Epithelial cell of proximal tubule (primary cell): ENCODE results near the gene AXIN2. TPM values are rescaled to one million over a fixed set of nuclear protein-coding genes. Genes with fewer than 3 reads are reported as not detected.

ENCODE experiments used
- DNase-seq: peaks from one replicate; pipeline ENCODE4 v3.0.0-alpha.2; 2011; ENCODE audit warnings: low read depth
- H3K4me3 ChIP-seq: 2 replicates; pipeline ENCODE4 v1.5.1; 2011; ENCODE audit warnings: low read depth, mild to moderate bottlenecking, low read length
- total RNA-seq: library from RNA; depleted of rRNA; stranded (reverse); fragments of >200 nt; gene quantifications from 2 replicates; pipeline ENCODE4 v1.2.3, GENCODE V29; 2015
- TF ChIP-seq, protein P1 (sequence below): conservative IDR thresholded peaks from 2 replicates; pipeline ENCODE4 v1.5.1; 2012; ENCODE audit warnings: low read depth, mild to moderate bottlenecking, low read length

AXIN2 gene
- total RNA-seq, 1 donor from 2014 or later, result 1.8 TPM

DNA sequence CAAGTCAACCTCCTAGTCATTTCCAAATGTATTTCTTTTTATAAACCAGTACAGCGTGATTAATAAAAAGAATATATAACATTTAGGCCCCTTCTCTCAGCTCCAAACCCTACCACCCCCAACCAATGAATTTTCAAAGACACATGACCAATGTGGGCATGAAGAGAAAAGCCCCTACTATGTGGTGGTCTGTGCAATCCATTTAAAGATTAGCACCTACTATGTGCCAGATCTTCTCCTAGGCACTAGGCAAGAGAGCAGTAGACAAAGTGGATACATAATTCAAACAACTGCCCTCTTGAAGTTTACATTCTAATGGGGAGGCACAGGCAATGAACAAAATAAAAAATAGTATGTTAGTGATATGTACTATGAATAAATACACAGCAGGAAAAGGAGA lies 19.4 kb downstream of the AXIN2 start:
- TF ChIP-seq, protein P1, sequence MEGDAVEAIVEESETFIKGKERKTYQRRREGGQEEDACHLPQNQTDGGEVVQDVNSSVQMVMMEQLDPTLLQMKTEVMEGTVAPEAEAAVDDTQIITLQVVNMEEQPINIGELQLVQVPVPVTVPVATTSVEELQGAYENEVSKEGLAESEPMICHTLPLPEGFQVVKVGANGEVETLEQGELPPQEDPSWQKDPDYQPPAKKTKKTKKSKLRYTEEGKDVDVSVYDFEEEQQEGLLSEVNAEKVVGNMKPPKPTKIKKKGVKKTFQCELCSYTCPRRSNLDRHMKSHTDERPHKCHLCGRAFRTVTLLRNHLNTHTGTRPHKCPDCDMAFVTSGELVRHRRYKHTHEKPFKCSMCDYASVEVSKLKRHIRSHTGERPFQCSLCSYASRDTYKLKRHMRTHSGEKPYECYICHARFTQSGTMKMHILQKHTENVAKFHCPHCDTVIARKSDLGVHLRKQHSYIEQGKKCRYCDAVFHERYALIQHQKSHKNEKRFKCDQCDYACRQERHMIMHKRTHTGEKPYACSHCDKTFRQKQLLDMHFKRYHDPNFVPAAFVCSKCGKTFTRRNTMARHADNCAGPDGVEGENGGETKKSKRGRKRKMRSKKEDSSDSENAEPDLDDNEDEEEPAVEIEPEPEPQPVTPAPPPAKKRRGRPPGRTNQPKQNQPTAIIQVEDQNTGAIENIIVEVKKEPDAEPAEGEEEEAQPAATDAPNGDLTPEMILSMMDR, result no peak
- no peak for DNase-seq
- no peak overlapping the region for H3K4me3 ChIP-seq

DNA sequence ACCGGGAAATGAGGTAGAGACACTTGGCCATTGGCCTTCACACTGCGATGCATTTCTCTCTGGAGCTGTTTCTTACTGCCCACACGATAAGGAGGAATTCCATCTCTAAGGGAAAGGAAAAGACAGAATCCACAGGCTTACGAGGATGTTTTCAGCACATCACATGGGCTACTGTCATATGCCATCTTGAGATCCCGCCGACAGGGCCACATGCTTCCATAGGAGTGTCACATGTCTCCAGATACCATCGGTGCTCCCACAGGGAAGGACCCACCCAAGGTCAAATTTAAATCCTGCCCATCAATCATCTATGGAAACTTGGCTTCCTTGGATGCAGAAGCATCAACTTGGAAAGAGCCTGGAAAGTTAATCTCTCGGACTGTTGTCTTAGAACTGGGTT lies 20.0 kb downstream of the AXIN2 start:
- TF ChIP-seq, protein P1, result no peak
- no peak overlapping the region for H3K4me3 ChIP-seq
- no peak for DNase-seq

DNA sequence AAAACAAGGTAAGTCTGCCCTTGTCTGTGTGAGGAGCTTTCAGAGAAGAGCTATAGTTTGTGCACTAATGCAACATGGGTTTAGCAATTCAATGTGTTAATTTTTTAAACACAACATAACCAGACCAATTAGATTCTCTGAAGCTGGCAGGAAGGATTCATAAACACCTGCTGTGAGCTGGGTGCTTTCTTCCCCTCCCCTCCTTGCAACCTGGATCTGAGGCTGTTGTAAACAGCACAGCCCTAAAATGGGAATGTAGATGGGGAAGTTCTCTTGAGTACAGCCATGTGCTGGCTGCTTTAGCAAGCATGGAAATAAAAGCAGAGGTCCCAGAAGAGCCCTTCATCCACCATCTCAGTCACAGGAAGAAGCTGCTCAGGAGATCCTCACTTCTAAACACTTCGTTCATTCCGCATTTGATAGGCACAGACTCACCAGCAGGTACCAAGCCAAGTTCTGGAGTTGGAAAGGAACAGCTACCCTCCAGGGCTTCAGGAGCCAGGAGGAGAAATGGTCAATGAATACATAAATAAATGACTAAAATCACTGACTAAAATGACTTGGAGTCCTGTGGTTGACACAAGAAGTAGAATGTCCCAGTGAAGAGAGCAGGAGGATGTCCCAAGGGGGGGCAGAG lies 21.7 kb downstream of the AXIN2 start:
- TF ChIP-seq, protein P1, result no peak
- no peak overlapping the region for H3K4me3 ChIP-seq
- DNase-seq, result no peak

DNA sequence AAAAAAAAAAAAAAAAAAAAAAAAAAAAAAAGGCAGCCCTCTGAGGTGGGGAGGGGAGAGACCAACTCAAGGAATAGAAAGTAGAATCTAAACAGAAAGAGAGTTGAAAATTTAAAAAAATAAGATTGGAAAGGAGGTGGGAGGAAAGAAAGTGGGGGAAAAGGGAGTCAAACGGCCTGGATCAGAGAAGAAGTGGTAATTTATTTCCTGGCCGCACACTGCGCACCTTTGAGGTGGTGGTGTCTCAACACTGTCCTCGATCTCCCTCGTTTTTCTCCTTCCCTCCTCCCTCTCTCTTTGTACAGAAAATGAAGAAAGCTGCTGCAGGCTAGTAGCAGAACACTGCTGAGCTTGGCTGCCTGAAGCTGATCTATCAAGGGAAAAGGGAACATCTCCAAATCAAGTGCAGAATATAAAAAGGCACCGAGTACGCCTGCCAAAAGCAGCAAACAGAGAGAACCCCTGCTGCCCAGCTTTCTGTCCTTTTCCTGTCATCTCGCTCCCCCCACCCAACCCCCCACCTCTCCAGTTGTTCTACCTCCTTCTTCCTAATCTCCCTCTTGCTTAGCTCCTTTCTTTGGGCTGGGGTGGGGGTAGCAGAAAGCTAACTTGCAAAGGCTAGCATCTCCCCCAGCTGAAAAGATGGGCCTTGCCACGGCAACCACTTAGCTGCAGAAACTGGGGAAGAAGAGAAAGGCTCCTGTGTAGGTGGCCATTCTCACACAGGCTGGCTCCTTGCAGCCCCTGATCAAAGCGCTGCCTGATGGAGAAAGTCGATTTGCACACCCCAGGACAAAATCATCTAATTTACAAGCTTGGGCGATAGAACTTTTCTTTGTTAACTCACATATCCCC lies 22.5 kb downstream of the AXIN2 start:
- no peak for DNase-seq
- H3K4me3 ChIP-seq, result no peak overlapping the region
- TF ChIP-seq, protein P1, result no peak

DNA sequence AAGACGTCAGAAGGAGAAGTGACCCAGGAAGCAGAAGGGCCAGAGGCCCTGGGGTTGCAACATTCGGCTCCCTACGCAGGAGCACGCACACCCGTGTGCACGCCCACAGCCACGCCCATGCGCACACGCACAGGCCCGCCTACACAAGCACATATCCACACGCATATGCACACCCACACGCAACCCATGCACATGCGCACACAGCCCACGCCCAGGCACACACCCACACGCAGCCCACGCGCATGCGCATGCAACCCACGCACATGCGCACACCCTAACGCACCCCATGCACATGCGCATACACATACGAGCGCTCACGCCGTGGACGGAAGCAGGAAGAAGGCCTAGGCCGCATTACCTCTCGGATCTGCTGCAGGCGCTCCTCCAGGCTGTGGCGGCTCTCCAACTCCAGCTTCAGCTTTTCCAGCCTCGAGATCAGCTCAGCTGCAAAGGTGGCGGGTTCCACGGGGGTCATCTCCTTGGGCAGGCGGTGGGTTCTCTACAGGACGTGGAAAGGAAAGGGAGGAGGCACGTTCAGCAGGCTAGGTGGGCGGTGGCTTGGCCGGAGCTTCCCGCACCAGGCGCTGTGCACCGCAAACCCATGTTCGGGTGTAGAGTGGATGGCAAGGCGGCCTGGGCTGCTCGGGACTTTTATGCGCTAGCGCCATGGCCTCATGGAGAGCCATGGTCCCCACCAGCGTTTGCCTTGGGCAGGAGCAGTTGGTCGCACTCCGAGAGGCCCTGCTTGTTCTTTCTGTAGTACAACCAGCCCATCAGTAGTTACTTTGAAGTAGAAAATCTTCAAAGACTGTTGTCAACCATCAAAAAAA lies 23.4 kb downstream of the AXIN2 start:
- no peak overlapping the region for H3K4me3 ChIP-seq
- TF ChIP-seq, protein P1, result no peak
- DNase-seq, result no peak

DNA sequence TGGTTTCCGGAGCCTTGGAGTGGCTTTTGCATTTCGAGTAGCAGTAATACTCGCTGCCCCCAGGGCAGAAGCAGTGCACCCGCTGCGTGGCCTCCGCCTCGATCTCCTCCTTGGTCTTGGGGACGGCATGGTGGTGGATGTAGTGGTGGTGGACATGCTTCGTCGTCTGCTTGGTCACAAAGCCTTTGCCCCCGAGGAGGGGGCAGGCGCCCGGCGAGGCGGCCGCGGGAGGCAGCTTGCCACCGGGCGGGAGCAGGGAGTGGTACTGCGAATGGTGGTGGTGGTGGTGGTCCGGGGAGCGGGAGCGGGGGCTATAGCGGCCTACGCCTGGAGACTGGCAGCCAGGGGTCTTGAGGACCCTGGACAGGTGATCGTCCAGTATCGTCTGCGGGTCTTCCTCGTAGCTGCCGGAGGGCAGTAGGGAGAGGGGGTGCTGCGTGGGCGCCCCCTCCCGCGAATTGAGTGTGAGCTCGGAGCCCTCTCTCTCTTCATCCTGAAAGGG lies 24.1 kb downstream of the AXIN2 start:
- TF ChIP-seq, protein P1, result no peak
- DNase-seq, result no peak
- no peak overlapping the region for H3K4me3 ChIP-seq
